Endothelial cell (in vitro differentiated cells): ENCODE results near the gene HAUS1. TPM values are rescaled to one million over a fixed set of nuclear protein-coding genes. Genes with fewer than 3 reads are reported as not detected.

Source experiments
- DNase-seq: peaks from one replicate; pipeline ENCODE4 v3.0.0; 2021; ENCODE audit warnings: low spot score
- H3K27ac Mint-ChIP-seq: one replicate; pipeline ENCODE4 v1.8.0; 2021; ENCODE audit warnings: mixed read lengths, inconsistent platforms; ENCODE audit not compliant: unreplicated experiment
- H3K27me3 Mint-ChIP-seq: one replicate; pipeline ENCODE4 v1.8.0; 2021; ENCODE audit warnings: mild to moderate bottlenecking, moderate library complexity, mixed read lengths, inconsistent platforms; ENCODE audit not compliant: unreplicated experiment
- H3K36me3 Mint-ChIP-seq: one replicate; pipeline ENCODE4 v1.8.0; 2021; ENCODE audit warnings: mild to moderate bottlenecking, low read depth, mixed read lengths, inconsistent platforms; ENCODE audit not compliant: unreplicated experiment
- H3K4me1 Mint-ChIP-seq: one replicate; pipeline ENCODE4 v1.8.0; 2021; ENCODE audit warnings: mild to moderate bottlenecking, mixed read lengths, inconsistent platforms; ENCODE audit not compliant: unreplicated experiment
- H3K4me3 Mint-ChIP-seq: one replicate; pipeline ENCODE4 v1.8.0; 2021; ENCODE audit warnings: mild to moderate bottlenecking, mixed read lengths, inconsistent platforms; ENCODE audit not compliant: unreplicated experiment
- H3K9me3 Mint-ChIP-seq: one replicate; pipeline ENCODE4 v1.8.0; 2021; ENCODE audit warnings: mixed read lengths, inconsistent platforms; ENCODE audit not compliant: unreplicated experiment
- total RNA-seq: library from RNA; stranded (reverse); fragmentation: NEBNext Ultra II Directional; extraction: Animal tissue kit (Norgen Biotek cat#: 25700); gene quantifications from one replicate; pipeline ENCODE4 v1.2.1, GENCODE V29; 2021; ENCODE audit not compliant: unreplicated experiment
- TF ChIP-seq, protein P1 (sequence below): fragments of 200-600 bp; sonication (generic); IDR thresholded peaks from one replicate; pipeline ENCODE4 v1.5.0; 2021; ENCODE audit warnings: antibody characterized with exemption; ENCODE audit not compliant: unreplicated experiment

HAUS1 gene
- total RNA-seq, 1 donor from 2014 or later = 44.9 TPM

DNA sequence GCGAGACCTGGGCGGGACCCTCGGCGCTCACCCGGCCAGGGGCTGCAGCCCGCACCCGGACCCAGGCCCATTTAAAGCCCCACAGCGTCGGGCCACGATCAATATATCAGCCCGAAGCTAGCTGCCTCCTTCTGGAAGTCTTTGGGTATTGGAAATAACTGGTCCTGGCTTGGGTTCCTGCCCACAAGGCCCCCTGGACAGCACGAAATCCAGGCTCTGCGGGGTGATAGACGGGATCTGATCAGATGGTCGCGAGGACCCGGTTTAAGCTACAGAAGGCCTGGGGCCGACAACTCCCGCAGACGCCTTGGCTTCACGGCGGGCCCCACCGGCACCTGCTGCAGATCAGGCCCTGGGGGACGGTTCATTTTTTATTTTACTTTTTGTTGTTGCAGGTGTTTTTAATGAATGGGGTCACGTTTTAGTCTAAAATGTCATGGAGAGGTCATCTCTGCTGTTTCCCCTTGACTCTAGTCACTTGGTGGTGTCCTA, 31.8 kb upstream of the HAUS1 start:
- Mint-ChIP-seq H3K4me3 (peak overlapping the region; percentile 62), H3K9me3 (no peaks in the 10 kb centered on the region), H3K36me3 (no peaks in the 10 kb centered on the region), H3K4me1 (peaks cover 4% of the 10 kb centered on the region), H3K27me3 (peaks cover 7% of the 10 kb centered on the region), H3K27ac (no peak overlapping the region)
- TF ChIP-seq, protein P1, sequence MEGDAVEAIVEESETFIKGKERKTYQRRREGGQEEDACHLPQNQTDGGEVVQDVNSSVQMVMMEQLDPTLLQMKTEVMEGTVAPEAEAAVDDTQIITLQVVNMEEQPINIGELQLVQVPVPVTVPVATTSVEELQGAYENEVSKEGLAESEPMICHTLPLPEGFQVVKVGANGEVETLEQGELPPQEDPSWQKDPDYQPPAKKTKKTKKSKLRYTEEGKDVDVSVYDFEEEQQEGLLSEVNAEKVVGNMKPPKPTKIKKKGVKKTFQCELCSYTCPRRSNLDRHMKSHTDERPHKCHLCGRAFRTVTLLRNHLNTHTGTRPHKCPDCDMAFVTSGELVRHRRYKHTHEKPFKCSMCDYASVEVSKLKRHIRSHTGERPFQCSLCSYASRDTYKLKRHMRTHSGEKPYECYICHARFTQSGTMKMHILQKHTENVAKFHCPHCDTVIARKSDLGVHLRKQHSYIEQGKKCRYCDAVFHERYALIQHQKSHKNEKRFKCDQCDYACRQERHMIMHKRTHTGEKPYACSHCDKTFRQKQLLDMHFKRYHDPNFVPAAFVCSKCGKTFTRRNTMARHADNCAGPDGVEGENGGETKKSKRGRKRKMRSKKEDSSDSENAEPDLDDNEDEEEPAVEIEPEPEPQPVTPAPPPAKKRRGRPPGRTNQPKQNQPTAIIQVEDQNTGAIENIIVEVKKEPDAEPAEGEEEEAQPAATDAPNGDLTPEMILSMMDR = no peak
- no peak for DNase-seq

GRCh38 chr18:46072959-46073358, 31.2 kb upstream of the HAUS1 start:
- H3K27ac Mint-ChIP-seq = no peak overlapping the region
- DNase-seq = no peak
- H3K9me3 Mint-ChIP-seq = no peaks in the 10 kb centered on the region
- H3K27me3 Mint-ChIP-seq = peaks cover 7% of the 10 kb centered on the region
- peaks cover 4% of the 10 kb centered on the region for H3K4me1 Mint-ChIP-seq
- TF ChIP-seq, protein P1 = no peak
- no peaks in the 10 kb centered on the region for H3K36me3 Mint-ChIP-seq
- H3K4me3 Mint-ChIP-seq = no peak overlapping the region

- Mint-ChIP-seq H3K27ac (no peak overlapping the region), H3K9me3 (no peaks in the 10 kb centered on the region)
Observed at GRCh38 chr18:46073474-46074331, 30.5 kb upstream of the HAUS1 start.

DNA sequence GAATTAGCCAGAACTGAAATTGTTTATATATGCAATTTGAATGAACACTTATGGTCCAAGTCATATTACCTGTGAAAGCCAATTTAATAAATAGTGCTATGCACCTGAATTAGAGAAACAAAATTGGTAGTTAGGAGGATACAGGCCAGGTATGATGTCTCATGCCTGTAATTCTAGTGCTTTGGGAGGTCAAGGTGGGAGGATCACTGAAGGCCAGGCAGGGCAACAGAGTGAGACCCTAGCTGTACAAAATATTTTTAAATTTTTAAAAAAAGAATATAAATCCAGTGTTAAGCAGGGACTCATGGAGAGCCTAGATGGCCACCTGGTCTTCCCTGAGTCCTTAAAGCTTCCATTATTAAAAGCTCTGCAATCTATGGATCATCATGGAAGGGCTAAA, 24.8 kb upstream of the HAUS1 start:
- no peak overlapping the region for H3K27ac Mint-ChIP-seq
- peaks cover 22% of the 10 kb centered on the region for H3K36me3 Mint-ChIP-seq
- H3K27me3 Mint-ChIP-seq = no peaks in the 10 kb centered on the region
- H3K4me1 Mint-ChIP-seq = no peaks in the 10 kb centered on the region
- TF ChIP-seq, protein P1 = no peak
- no peak for DNase-seq
- H3K4me3 Mint-ChIP-seq = no peak overlapping the region
- H3K9me3 Mint-ChIP-seq = no peaks in the 10 kb centered on the region

More at GRCh38 chr18:46073474-46074331, 30.5 kb upstream of the HAUS1 start:
- TF ChIP-seq, protein P1 = peak; percentile 82
- Mint-ChIP-seq H3K27me3 (peaks cover 7% of the 10 kb centered on the region), H3K4me3 (no peak overlapping the region), H3K36me3 (no peaks in the 10 kb centered on the region), H3K4me1 (peaks cover 4% of the 10 kb centered on the region)
- DNase-seq = peak; percentile 68

DNA sequence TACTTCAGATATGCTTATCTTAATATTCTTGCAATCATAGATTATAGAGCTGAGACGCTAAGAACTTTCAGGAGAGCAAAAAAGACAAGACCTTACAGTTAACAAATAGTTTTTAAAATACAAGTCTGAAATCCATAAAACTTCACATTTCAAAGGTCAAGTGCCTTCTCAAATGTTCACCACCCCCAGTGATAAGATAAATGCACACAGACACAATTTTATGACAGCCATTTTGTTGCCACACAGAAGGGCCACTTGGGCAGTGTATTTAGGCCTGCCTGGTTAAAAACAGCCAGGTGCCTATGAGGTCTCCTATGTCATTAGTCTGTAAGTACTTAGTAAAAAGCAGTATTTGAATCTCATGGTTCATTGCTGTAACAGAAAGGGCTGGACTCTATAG, 24.0 kb upstream of the HAUS1 start:
- H3K4me3 Mint-ChIP-seq = no peak overlapping the region

More for the DNA sequence above, 24.0 kb upstream of the HAUS1 start:
- Mint-ChIP-seq H3K36me3 (peaks cover 22% of the 10 kb centered on the region), H3K27ac (no peak overlapping the region), H3K4me1 (no peaks in the 10 kb centered on the region), H3K9me3 (no peaks in the 10 kb centered on the region), H3K27me3 (no peaks in the 10 kb centered on the region)
- TF ChIP-seq, protein P1 = no peak
- no peak for DNase-seq
